T-helper 17 cell (primary cell): ENCODE measurements around the gene IGSF9B. TPM values are rescaled to one million over a fixed set of nuclear protein-coding genes. Genes with fewer than 3 reads are reported as not detected.

Source experiments
- ATAC-seq: fragments of 150-1000 bp; cut with Tn5 transposase; 2 replicates; pipeline ENCODE4 v1.10.0; 2021; ENCODE audit warnings: mild to moderate bottlenecking, moderate library complexity
- DNase-seq, 3 donors: peaks; one replicate each; pipeline versions ENCODE4 v3.0.0 to v3.0.0-alpha.2; 2020 to 2021
- H3K9me3 ChIP-seq: one replicate; pipeline ENCODE4 v1.7.0; 2013; ENCODE audit warnings: low read length, mild to moderate bottlenecking; ENCODE audit not compliant: control insufficient read depth, poor library complexity, severe bottlenecking
- H3K27ac Mint-ChIP-seq: one replicate; pipeline ENCODE4 v1.8.0; 2022; ENCODE audit warnings: mild to moderate bottlenecking, moderate library complexity, mixed read lengths
- H3K27me3 Mint-ChIP-seq: one replicate; pipeline ENCODE4 v1.8.0; 2022; ENCODE audit warnings: mixed read lengths
- H3K36me3 Mint-ChIP-seq: one replicate; pipeline ENCODE4 v1.8.0; 2022; ENCODE audit warnings: low read depth, mixed read lengths
- H3K4me1 Mint-ChIP-seq: one replicate; pipeline ENCODE4 v1.8.0; 2022; ENCODE audit warnings: mild to moderate bottlenecking, mixed read lengths
- H3K4me3 Mint-ChIP-seq: one replicate; pipeline ENCODE4 v1.8.0; 2022; ENCODE audit warnings: mild to moderate bottlenecking, moderate library complexity, mixed read lengths
- total RNA-seq, 4 donors: library from RNA in 2 of 4; stranded (reverse) in 2 of 4; gene quantifications; one replicate each; pipeline ENCODE4 v1.2.3 and lab custom pipeline; 2022 to 2026

IGSF9B gene
- total RNA-seq, 2 donors from 2014 or later = 43.8 to 52.9 TPM

DNA sequence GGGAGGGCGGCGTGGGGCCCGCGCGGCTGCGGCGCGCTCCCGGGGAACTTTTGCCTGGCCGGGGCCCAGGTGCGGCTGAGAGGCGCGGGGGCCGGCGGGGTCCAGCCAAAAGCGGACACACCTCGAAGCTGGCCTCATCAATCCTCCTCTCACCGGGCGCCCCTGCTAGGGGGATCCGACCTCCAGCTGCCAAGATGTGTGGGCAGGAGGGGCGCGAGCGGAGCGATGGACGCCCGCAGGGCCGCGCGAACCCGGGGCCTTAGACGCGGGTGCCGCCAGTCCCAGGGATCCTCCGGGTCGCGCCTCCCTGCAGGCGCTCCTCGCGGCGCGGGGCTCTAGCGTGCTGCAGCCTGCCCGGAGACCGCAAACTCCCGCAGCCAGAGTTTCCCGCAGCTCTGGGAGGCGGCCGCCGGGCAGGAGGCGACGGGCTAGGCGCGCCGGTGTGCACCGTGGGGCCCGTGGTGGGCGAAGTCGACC lies 785 bp downstream of the IGSF9B start:
- Mint-ChIP-seq H3K4me3 (peak overlapping the region; percentile 89), H3K36me3 (no peaks in the 10 kb centered on the region), H3K4me1 (peaks cover 28% of the 10 kb centered on the region), H3K27me3 (peaks cover 14% of the 10 kb centered on the region), H3K27ac (peak overlapping the region; percentile 16)
- no peak for ATAC-seq
- H3K9me3 ChIP-seq = no peaks in the 10 kb centered on the region
- no peak for DNase-seq

DNA sequence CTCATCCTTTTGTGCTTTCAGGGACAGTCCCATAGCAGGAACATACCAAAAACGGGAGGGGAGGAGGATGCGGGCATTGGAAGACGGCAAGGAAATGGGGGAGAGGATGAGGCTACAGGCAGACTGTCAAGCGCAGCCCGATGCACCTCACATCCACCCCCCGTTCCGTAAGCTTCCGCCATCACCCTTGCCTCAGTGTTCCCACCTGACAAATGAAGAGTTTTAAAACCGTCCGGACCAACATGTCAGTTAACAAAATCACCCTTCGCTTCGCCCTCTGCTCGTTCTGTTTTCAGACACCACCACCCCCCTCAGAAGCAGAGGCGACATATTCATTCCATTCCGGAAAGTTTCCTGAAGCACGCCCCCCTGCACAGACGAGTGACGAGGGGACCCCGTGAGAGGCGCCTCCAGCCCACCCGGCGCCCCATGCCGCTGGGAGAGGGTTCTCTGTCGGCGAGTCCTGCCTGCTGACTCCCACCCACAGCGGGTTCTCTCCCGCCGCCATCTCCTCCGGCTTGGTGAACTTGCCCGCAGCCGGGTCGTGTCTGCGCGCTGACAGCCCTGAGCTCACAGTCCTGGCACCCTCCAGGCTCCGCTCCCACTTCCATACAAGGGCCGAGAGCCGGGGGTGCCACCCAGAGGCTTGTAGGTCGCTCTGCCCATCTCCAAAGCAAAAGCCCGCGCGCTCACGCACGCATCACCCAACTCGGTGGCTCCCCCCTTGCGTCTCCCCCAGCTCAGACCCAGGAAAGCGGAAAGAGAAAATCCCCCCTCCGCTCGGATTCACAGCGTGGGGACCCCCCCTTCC lies 1.5 kb downstream of the IGSF9B start:
- Mint-ChIP-seq H3K4me1 (peaks cover 28% of the 10 kb centered on the region), H3K4me3 (peak overlapping the region; percentile 89), H3K27ac (peak overlapping the region; percentile 16), H3K36me3 (no peaks in the 10 kb centered on the region), H3K27me3 (peaks cover 14% of the 10 kb centered on the region)
- H3K9me3 ChIP-seq = no peaks in the 10 kb centered on the region
- ATAC-seq (no peak), DNase-seq (peak in 1 of 3 donors; percentile 25)

DNA sequence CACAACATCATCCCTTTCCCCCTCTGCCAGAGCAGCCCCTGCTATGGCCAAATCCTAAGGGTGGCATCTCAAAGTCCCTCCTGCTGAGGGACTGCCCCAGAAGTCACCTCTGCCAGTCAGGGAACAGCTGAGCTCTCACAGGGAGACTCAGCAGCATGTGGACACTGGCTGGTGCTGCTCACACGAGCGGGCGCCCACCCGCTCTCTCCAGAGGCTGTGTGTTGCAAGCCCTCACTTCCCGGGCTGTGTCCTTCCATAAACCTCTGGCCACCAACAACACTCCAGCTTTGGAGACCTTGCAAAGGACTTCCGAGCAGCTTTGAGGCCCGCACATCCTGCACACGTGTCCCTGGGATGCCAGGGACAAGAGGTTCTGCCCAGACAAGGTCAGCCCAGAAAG lies 2.8 kb downstream of the IGSF9B start:
- ATAC-seq (no peak), DNase-seq (no peak)
- H3K27me3 Mint-ChIP-seq = peaks cover 11% of the 10 kb centered on the region
- no peaks in the 10 kb centered on the region for H3K9me3 ChIP-seq
- H3K4me3 Mint-ChIP-seq = peak overlapping the region; percentile 89
- peaks cover 36% of the 10 kb centered on the region for H3K4me1 Mint-ChIP-seq
- H3K36me3 Mint-ChIP-seq = no peaks in the 10 kb centered on the region
- H3K27ac Mint-ChIP-seq = peak overlapping the region; percentile 59

DNA sequence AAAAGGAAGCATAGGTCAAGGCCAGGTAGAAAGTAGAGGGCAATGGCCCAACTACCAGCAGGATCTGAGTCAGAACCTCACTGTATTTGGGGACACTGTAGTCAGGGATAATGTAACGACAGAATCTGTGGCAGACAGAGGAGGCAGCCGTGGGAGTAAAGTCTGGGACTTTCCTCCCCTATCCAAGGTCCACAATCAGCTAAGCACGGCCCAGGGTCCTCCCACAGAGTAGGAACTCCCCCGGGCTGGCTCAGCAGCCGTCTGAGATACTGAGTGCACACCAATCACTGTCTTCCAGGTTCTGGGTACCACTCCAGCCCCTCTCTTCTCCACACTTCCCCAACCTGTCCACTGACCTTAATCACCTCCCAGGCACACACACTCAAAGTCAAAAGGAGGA lies 3.2 kb downstream of the IGSF9B start:
- Mint-ChIP-seq H3K4me3 (peak overlapping the region; percentile 89), H3K27ac (no peak overlapping the region), H3K4me1 (peaks cover 38% of the 10 kb centered on the region), H3K36me3 (no peaks in the 10 kb centered on the region), H3K27me3 (peaks cover 7% of the 10 kb centered on the region)
- no peak for DNase-seq
- no peaks in the 10 kb centered on the region for H3K9me3 ChIP-seq
- no peak for ATAC-seq

DNA sequence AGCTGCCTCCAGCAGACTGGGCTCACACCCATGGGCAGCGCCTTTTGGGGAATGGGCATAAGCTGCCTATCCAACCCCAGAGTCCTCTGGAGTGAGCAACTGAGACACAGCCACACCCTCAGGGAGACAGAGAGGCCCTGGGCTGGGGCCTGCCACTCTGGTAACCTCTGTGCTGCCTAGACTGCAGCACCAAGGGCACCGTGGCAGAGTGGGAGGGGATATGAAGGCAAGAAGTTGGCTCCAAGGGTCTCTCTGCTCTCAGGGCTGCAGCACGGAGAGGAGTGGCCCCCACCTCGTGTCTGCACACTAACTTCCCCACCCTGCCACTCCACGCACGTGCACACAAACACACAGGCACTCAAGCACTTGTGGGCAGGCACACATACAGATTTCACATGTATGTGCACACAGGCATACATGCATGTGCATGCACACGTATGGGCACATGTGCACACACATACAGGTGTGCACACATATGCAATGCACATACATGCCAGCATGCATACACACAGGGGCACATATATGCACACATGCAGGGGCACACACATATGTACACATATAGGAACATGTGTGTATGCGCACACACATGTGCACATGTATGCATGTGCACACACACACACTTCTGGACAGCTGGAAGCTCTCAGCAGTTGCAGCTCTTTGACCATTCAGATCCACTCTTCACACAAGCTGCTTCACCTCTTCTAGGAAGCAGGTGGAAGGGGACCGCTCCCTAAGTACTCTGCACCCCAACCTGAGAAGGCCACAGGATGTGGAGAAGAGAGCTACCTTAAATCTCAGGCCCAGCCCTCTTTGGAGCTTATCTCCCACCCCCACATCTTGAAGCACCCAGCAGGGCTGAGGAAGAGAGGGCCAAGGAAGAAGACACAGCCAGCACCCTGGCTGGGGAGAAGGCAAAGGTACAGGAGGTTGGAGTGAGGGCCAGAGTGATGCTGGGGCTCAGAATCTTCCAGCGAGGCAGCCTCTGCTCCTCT lies 4.3 kb downstream of the IGSF9B start:
- H3K4me1 Mint-ChIP-seq = peaks cover 44% of the 10 kb centered on the region
- H3K27ac Mint-ChIP-seq = no peak overlapping the region
- H3K9me3 ChIP-seq = no peaks in the 10 kb centered on the region
- H3K36me3 Mint-ChIP-seq = peaks cover 2% of the 10 kb centered on the region
- ATAC-seq = no peak
- no peak for DNase-seq
- peak overlapping the region; percentile 89 for H3K4me3 Mint-ChIP-seq
- H3K27me3 Mint-ChIP-seq = peaks cover 6% of the 10 kb centered on the region

DNA sequence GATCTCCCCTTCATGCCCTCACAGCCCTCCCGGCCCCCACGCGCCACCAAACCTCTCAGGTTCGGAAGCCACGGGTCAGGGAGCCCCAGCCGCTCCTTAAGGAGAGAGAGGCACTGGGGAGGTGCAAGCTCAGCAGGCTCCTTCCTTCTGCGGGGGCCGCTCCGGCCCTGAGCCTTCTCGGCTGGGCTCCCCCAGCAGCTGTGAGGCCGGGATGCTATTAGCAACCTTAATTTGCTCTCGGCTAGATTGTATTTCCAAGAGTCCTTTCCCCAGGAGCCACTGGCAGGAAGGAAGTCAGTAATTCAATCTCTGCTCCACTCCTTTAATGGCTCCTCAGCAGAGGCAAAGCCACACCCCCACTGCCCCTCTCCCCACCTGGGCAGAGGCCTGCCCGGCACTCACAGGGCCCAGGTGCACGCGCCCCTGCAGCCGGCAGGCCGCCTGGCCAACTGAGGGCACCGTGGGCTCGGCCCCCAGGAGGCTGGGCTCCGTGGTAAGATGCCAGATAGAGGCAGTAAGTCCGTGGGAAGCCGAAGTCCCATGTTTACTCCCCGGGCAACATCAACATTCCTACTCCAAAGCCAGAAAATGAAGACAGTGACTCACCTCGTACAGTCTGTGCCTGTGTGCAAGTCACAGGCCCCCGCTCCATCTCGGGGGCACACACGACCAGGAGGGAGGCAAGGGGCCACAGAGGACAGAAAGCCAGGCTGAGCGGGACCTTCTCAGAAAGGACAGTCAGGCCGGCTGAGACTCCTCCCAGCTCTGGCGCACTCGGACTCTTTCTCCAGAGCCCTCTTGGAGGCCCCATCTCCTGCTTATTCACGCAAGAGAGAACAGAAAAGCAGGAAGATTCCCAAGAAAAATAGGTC lies 5.2 kb downstream of the IGSF9B start:
- peaks cover 6% of the 10 kb centered on the region for H3K27me3 Mint-ChIP-seq

DNA sequence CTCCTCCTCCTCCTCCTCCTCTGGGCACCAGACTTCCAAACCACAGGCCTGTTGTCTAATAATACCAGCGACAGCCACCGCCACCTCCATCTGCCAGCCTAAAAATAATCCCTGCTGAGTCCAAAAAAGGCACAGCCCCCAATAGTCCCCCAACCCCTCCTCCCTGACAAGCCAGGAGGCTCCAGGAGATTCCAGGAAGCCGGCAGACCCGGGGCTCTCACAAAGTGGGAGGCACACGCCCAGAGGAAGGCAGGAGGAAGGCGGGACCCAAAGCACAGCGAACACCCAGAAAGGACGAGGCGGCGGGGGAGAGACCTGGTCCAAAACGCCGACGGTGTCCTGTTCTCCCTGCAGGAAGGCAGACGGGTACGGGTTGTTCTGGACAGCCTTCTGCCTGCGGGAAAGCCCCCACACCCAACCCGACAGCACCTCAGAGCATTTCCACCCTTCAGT lies 5.9 kb downstream of the IGSF9B start:
- H3K4me1 Mint-ChIP-seq = peaks cover 57% of the 10 kb centered on the region
- ATAC-seq = no peak
- H3K9me3 ChIP-seq = no peaks in the 10 kb centered on the region
- peaks cover 2% of the 10 kb centered on the region for H3K36me3 Mint-ChIP-seq
- DNase-seq = no peak
- H3K4me3 Mint-ChIP-seq = no peak overlapping the region
- no peak overlapping the region for H3K27ac Mint-ChIP-seq
- H3K27me3 Mint-ChIP-seq = peaks cover 6% of the 10 kb centered on the region

More for the DNA sequence above, 5.2 kb downstream of the IGSF9B start:
- H3K4me1 Mint-ChIP-seq = peaks cover 52% of the 10 kb centered on the region
- H3K27ac Mint-ChIP-seq = no peak overlapping the region
- no peaks in the 10 kb centered on the region for H3K9me3 ChIP-seq
- ATAC-seq (no peak), DNase-seq (no peak)
- H3K4me3 Mint-ChIP-seq = no peak overlapping the region
- peaks cover 2% of the 10 kb centered on the region for H3K36me3 Mint-ChIP-seq

DNA sequence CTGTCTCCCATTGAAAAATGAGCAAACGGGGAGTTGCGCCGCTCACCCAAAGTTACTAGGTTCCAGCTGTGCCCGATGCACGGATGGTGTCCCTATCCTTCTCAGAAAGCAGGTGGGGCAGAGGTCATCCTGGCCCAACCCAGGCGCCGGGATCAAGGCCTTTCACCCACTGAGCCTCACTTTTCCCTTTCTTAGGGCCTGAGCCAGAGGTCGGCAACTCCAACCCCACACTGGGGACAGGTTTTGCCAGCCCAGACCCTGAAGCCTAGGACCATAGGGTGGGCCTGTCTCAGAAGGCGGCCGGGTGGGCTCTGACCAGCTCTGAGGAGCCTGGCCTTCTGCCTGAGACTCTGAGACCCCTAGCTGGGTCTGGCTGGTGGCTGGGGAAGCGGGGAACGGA lies 6.3 kb downstream of the IGSF9B start:
- Mint-ChIP-seq H3K36me3 (peaks cover 2% of the 10 kb centered on the region), H3K27me3 (peaks cover 6% of the 10 kb centered on the region), H3K4me1 (peaks cover 60% of the 10 kb centered on the region), H3K27ac (no peak overlapping the region), H3K4me3 (no peak overlapping the region)
- DNase-seq (no peak), ATAC-seq (no peak)
- H3K9me3 ChIP-seq = no peaks in the 10 kb centered on the region

DNA sequence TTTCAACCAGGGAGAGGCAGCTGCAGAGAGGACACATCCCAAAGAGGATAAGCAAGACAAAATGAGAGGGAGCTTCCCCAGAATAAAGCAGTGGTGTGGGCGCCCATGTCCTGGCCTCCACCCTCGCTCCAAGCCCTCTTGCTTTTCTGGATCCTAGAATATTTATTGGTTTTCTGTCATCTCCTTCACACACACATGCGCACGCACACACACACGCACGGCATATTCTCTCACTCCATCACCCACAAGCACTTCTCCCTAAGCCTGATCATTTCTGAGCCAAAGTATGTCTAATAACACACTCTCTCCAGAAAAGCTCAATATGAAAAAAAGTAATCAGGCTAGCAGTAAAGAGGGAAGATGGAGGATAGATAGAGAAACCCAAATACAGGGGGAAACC lies 7.6 kb downstream of the IGSF9B start:
- DNase-seq (no peak), ATAC-seq (no peak)
- peaks cover 4% of the 10 kb centered on the region for H3K27me3 Mint-ChIP-seq
- H3K9me3 ChIP-seq = no peaks in the 10 kb centered on the region
- peak overlapping the region; percentile 63 for H3K4me3 Mint-ChIP-seq
- H3K27ac Mint-ChIP-seq = peak overlapping the region; percentile 96
- H3K4me1 Mint-ChIP-seq = peaks cover 63% of the 10 kb centered on the region
- H3K36me3 Mint-ChIP-seq = peaks cover 2% of the 10 kb centered on the region

DNA sequence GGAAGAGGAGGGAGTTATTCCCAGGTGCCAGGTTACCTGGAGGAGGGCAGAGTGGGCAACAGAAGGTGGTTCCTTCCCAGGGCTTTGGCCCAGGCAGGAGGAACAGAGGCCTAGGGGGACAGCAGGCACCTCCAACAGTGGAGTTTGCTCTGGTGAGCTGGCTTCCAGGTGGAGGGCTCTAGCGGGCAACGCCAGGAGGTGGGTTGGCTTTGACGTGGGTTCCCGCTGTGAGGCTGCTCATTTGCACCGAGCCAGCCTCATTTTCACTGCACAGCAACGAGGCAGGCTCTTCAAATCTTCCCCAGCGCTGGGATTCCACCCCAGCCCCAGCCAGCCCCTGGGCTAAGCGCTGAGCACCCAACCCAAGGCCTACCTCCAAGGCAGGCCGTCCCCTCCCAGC lies 8.1 kb downstream of the IGSF9B start:
- Mint-ChIP-seq H3K27me3 (no peaks in the 10 kb centered on the region), H3K4me3 (no peak overlapping the region), H3K27ac (peak overlapping the region; percentile 96), H3K36me3 (peaks cover 2% of the 10 kb centered on the region), H3K4me1 (peaks cover 61% of the 10 kb centered on the region)
- H3K9me3 ChIP-seq = no peaks in the 10 kb centered on the region
- ATAC-seq = no peak
- DNase-seq = no peak

DNA sequence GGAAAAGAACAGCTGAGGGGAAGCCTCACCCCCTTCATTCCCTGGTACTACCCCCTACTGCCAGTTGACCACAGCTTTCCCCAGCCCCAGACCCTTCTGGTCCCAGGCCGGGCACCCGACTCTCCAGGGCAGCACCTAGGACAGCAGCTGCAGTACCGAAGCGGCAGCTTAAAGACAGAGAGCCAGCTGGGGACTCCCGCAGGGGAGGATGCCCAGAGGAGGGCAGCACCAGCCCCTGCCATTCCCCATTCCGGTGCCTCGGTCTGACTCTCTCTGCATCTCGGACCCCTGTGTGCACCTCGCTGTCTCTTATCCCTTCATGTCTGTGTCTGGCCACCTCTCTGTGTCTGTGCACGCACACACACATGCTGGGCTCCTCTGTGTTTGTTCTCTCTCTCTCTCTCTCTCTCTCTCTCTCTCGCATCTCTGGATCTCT lies 9.4 kb downstream of the IGSF9B start:
- H3K4me3 Mint-ChIP-seq = peak overlapping the region; percentile 87

DNA sequence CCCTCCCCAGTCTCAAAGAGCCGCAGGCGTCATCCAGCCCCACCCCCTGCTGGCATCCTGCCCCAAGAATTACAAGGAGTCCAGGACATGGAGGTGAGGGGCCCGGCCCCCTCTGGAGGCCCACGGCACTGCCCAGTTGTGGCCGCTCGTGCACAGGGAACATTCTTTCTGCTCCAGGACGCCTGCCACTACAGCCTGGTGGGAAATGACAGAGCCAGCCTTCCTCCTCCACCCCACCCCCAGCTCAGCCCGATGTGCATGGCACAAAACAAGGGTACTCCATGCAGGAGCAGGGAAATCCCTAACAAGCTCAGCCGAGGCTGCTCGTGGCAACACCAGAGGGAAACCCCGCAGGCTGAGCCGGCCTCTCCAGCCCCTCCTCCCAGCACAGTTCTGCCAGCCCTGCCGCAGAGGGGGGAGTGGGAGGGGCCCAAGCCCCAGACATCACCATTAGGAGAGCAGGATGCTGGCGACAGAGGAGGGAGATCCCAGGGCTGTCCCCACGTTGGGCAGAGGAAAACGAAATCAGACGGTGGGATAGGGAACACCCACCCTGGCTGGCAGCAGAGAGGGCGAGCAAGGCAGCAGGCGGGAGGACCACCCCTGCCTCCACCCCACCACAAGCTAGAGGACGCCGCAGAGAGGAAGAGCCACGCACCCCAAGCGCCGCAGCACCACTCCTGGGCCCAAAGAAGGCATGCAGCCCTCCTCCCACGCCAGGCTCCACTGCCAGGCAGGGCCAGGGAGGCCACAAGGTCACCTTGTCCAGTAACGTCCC lies 10.0 kb downstream of the IGSF9B start:
- H3K9me3 ChIP-seq = no peaks in the 10 kb centered on the region
- peak in 2 of 3 donors; percentile 33 to 46 for DNase-seq
- ATAC-seq = peak; percentile 3
- Mint-ChIP-seq H3K4me3 (peak overlapping the region; percentile 87), H3K27ac (peak overlapping the region; percentile 96), H3K4me1 (peaks cover 63% of the 10 kb centered on the region), H3K36me3 (peaks cover 2% of the 10 kb centered on the region), H3K27me3 (no peaks in the 10 kb centered on the region)

More for the DNA sequence above, 9.4 kb downstream of the IGSF9B start:
- ATAC-seq (peak; percentile 54), DNase-seq (peak; percentile 54 to 58 (median 54))
- Mint-ChIP-seq H3K36me3 (peaks cover 2% of the 10 kb centered on the region), H3K27me3 (no peaks in the 10 kb centered on the region), H3K4me1 (peaks cover 61% of the 10 kb centered on the region), H3K27ac (peak overlapping the region; percentile 96)
- H3K9me3 ChIP-seq = no peaks in the 10 kb centered on the region
